ENCODE results near the gene RNF113B. TPM values are rescaled to one million over a fixed set of nuclear protein-coding genes. Genes with fewer than 3 reads are reported as not detected.

Gene RNF113B
- total RNA-seq, 1 experiment from 2014 or later: not detected

- DNase-seq (ENCODE audit: low read depth): no peak
Measured at GRCh38 chr13:98175043-98175442, 2.0 kb downstream of the RNF113B start.

DNA sequence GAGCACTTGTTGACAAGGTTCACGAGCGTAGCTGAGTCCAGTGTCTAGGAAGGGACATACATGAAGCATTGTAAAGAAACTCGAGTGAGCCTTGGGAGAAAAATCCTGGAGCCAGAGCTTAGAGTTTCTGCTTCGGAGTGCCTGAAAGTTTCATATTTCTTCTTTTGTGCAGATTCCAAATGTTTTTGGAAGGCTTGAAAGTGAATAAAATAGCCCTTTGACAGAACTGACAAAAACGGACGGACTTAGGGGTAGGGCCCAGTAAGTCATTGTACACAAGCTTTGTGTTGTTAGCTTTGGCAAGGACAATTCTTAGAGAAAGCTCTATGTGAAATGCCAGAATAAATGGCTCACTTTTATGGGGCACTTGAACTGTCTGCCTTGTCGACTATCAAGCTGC, 2.8 kb downstream of the RNF113B start:
- no peak for DNase-seq (ENCODE audit: low read depth)

DNA sequence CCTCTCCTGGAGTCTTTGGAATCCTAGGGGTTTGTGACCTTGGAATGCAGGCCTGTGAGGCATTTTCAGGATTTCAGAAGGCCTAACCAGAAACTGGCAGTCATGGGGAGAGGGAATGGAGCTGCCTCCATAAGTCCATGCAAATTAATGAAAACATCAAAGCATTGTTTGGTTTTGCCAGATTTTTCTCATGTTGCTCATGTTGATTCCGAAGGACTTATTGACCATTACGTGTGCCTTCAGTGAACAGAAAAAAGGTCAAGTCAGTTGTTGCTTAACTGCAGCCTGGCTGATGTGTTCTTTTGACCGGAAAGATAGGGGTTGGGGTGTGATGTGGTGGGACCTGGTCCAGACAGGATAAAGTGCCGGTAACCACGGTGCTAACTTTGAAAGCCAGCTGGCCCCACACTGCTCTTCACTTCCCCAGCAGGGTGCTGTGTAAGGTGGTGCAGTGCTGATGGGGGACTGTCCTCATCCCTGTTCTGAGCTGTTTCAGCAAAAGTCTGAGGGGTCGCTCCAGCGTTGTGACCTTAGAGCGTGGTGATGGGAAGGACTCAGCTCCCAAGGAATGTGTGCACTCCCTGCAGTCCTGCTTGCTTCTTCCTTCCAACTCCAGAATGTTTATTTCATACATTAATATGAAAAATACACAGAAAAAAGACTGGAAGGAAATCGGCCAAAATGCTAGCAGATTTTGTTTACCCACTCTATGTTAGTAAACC, 3.5 kb downstream of the RNF113B start:
- DNase-seq (ENCODE audit: low read depth): peak; percentile 28

DNA sequence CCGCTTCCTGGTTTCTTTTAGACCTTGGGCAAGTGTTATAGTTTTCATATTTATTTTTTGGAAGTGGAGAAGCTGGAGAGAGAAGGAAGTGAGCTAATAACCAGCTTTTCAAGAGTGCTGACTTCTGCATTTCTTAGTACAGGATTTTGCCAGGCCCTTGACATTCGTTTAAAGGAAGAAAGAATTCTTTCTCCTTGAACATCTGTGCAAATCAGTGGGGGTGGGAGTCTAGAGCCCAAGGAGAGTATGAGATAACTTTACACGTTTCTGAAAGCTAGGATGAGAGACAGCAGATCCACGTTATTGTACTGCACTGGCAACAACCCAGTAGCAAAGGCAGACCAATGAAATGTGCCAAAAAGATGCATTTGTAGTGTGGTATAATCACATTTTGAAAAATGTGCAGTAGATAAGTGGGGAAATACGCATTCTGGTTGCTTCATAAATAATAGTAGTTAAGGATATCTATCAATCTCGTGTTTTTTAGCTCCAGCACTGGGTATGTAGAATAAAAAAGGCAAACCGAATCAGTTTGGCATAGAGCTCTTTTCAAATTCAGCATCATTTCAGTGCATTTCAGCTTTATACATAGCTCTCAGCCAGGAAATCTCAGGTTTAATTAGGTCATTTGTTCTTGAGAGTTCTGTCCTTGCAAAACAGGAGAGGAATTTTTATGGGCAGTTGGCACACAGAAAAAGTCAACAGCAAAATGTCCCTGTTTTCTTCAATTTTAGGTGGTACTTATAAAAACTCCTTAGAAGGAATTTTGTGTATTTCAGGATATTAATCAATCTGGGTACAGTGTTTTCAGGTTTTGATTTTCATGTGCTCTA, 4.3 kb downstream of the RNF113B start:
- no peak for DNase-seq (ENCODE audit: low read depth)

GRCh38 chr13:98171900-98172589, 5.0 kb downstream of the RNF113B start:
- no peak for DNase-seq (ENCODE audit: low read depth)

- no peak for DNase-seq (ENCODE audit: low read depth)
Measured at GRCh38 chr13:98169331-98169730, 7.7 kb downstream of the RNF113B start.

DNA sequence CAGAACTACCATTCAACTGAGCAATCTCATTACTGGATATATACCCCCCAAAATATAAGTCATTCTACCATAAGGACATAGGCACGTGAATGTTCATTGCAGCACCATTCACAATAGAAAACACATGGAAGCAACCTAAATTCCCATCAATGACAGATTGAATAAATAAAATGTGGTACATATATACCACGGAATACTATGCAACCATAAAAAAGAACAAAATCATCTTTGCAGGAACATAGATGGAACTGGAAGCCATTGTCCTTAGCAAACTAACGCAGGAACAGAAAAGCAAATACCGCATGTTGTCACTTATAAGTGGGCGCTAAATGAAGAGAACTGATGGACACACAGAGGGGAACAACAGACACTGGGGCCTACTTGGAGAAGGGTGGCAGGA, 14.1 kb downstream of the RNF113B start:
- DNase-seq (ENCODE audit: low read depth): no peak

GRCh38 chr13:98158172-98158899, 18.7 kb downstream of the RNF113B start:
- no peak for DNase-seq (ENCODE audit: low read depth)

DNA sequence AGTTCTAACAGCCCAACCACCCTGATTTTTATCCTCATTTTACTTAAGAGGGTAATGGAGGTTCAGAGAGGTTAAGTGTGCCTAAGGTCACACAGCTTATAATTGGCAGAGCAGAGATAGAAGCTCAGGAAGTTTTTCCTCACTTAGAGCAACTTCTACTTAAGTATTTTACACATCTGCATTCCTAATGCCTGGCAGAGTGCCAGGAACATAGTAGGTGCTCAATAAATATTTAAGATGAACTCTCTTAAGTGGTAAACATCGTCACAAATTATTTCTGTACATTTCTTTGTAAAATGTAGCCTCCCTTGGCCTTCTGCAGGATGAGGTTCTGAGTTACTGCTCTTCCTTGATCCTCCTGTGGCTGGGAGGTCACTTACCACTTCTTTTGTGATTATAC, 19.5 kb downstream of the RNF113B start:
- DNase-seq (ENCODE audit: low read depth): no peak

- no peak for DNase-seq (ENCODE audit: low read depth)
Measured at GRCh38 chr13:98157188-98157587, 19.9 kb downstream of the RNF113B start.

DNA sequence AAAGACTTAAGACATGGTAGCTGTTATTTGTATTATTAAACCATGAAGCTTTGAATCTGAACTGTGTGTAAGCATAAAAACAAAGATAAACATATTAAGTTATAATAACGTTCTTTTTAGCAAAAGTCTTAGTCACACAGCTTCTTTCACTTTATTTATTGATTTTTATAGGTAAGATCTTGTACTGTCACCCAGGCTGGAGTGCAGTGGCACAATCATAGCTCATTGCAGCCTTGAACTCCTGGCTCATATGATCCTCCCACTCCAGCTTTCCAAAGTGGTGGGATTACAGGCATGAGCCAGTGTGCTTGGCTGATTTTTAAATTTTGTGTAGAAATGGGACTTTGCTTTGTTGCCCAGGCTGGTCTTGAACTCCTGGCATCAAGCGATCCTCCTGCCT, 20.8 kb downstream of the RNF113B start:
- DNase-seq (ENCODE audit: low read depth): no peak

DNA sequence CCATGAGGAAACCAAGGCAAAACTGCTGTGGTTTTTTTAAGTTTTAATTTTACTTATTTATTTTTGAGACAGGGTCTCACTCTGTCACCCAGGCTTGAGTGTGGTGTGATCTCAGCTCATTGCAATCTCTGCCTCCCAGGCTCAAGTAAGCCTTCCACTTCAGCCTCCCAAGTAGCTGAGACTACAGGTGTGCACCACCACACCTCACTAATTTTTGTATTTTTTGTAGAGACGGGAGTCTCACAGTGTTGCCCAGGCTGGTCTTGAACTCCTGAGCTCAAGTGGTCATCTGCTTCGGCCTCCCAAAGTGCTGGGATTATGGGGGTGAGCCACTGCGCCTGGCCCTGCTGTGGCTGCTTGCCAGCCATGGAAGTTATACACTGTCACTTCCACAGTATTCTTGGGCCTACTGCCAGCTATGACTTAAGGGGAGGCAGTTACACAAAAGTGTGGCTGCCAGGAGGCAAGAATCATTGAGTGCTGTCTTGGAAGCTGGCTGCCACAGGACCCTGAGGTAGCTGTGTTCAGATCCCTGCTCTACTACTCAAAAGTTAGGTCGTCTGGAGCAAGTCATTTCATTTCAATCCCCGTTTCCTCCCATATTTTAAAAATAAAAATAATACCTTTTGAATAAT, 21.5 kb downstream of the RNF113B start:
- peak; percentile 43 for DNase-seq (ENCODE audit: low read depth)

GRCh38 chr13:98150832-98151479, 26.1 kb downstream of the RNF113B start:
- no peak for DNase-seq (ENCODE audit: low read depth)

DNA sequence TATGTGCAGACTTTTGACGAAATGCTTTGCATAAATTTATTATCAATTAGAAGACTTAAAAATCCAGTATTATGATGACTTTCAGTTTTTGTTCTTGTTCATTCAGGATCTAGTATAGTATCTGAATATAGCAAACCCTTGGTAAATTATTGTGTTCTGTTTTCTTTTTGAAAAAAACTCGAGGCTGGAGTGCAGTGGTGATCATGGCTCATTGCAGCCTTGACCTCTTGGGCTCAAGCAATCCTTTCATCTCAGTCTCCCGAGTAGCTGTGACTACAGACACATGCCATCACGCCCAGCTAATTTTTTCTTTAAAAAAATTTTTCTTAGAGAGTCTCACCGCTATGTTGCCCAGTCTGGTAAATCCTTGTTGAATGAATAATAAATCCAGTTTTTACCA, 29.5 kb downstream of the RNF113B start:
- no peak for DNase-seq (ENCODE audit: low read depth)

GRCh38 chr13:98144801-98145350, 32.2 kb downstream of the RNF113B start:
- DNase-seq (ENCODE audit: low read depth): peak; percentile 70

- DNase-seq (ENCODE audit: low read depth): peak; percentile 24
Measured at GRCh38 chr13:98144027-98144741, 32.9 kb downstream of the RNF113B start.

DNA sequence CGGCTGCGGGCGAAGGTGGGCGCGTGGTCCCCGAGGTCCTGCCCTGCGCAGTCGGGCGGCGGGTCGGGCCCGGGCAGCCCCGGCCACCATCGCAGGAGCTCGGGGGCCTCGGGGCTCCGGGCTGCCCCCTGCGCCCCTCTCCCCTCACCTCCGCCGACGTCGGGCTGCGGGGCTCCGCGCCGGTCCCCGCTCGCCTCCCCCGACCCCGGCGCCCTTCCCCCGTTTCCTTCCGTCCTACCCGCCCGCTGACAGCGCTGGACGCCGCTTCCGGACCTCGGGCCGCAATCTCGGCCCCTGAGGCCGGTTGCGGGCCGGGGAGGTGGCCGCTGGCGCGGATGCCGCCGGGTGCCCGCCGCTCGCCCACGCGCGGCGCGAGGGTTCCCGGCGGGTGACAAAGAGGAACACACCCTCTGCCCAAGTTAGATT, 33.5 kb downstream of the RNF113B start:
- no peak for DNase-seq (ENCODE audit: low read depth)

DNA sequence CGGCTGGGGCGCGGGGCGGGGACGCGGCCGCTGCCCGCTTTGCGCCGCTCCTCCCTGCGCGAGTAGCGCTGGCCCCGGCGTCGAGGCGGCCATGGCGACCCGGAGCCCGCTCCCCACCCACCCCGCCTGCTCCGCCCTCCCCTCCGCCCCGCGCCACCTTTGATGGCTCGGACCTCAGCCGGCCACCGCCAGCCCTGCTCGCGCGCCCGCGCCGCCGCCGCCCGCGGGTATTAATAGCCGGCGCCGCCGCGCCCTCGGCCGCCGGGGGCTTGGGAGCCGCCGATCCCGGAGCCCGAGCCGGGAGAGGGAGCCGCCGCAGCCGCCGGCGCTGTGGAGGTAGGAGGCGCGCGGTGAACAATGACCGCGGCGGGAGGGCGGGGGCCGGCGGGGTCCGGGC, 33.9 kb downstream of the RNF113B start:
- no peak for DNase-seq (ENCODE audit: low read depth)

DNA sequence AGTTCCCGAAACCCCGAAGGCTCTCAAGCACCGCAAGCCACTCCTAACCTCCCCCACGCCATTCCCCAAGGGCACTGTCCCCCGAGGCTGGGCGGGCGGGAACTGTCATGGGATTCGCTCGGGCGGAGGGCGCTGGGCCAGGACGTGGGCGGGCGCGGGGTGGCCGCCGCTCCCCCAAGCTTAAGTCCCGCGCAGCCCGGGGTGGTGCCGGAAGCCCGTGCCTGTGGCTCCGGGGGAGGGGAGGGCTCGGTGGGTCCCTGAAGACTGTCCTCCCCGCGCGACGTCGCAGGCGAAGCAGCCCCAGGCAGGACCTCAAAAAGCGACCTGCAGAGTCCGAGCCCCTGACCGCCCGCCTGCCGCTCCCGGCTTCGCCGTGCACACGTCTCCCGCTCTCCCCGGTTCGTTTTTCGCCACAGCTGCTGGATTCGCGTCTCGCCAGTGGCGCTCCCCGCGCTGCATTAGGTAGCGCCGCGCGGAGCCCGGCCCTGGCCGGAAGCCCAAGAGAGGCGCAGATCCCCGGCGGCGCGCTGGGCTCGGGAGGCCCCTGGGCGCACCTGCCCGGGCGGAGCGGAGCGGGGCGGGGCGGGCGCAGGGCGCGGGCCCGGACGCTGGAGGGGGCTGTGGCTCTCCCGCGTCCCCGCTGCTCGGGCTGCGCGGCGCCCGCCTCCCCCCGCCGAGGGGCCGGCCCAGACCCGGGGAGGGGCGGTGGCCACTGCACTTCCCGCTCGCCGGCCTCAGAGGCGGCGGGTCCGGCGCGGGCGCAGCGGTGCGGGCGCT, 34.5 kb downstream of the RNF113B start, which contains the start of gene FARP1:
FARP1 (plus strand) TSS at position 715 of the 777 bp plus-strand sequence. CDS start 70,149 bp downstream, outside the sequence.
- DNase-seq (ENCODE audit: low read depth): peak; percentile 28
